GM18517 (cell line): ENCODE data around the gene RNF31.
"Not testable (repeated sequence)": the region's sequence is repeated elsewhere in the genome, so short reads cannot be mapped to it uniquely, and the experiment has no call there.

Experiments used
- ATAC-seq: cut with Tn5 transposase; IDR thresholded peaks from one replicate; pipeline ENCODE4 v1.9.1; 2021; ENCODE audit warnings: mild to moderate bottlenecking, moderate library complexity; ENCODE audit not compliant: unreplicated experiment

RNF31 gene

GRCh38 chr14:24197056-24197450 is 49.8 kb downstream of the RNF31 start:
- ATAC-seq: no peak

- ATAC-seq: no peak
These were observed 51.7 kb downstream of the RNF31 start for GRCh38 chr14:24198814-24199524.

- not testable (repeated sequence) for ATAC-seq
These were observed 55.2 kb downstream of the RNF31 start for GRCh38 chr14:24202538-24202937.

GRCh38 chr14:24203249-24203886 is 56.1 kb downstream of the RNF31 start:
- ATAC-seq: not testable (repeated sequence)

- no peak for ATAC-seq
These were observed 57.2 kb downstream of the RNF31 start for GRCh38 chr14:24204163-24205146.

GRCh38 chr14:24206260-24207103 is 59.2 kb downstream of the RNF31 start:
- no peak for ATAC-seq

GRCh38 chr14:24207104-24207551 is 59.8 kb downstream of the RNF31 start:
- no peak for ATAC-seq

GRCh38 chr14:24207625-24208024 is 60.3 kb downstream of the RNF31 start:
- ATAC-seq: no peak
